ENCODE measurements around the gene KAT8.
"Not testable (repeated sequence)": the region's sequence is repeated elsewhere in the genome, so short reads cannot be mapped to it uniquely, and the experiment has no call there.

The KAT8 gene

DNA sequence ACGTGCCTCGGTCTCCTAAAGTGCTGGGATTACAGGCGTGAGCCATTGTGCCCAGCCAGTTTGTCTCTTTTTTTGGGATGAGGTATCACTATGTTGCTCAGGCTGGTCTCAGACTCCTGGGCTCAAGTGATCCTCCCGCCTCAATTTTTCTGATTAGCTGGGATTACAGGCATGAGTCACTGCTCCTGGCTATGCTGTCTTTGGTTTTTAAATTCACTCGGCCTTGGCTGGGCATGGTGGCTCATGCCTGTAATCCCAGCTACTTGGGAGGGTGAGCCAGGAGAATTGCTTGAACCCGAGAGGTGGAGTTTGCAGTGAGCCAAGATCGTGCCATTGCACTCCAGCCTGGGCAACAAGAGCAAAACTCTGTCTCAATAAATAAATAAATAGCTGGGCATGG, 27.0 kb downstream of the KAT8 start:
- not testable (repeated sequence) for H3K4me1 ChIP-seq (ENCODE audit: control insufficient read depth, insufficient read depth, low read length); H3K27ac ChIP-seq (ENCODE audit: extremely low read depth, low read depth, low read length); H3K9me3 ChIP-seq (ENCODE audit: control insufficient read depth, insufficient read depth, low read depth, low read length); H3K36me3 ChIP-seq (ENCODE audit: control insufficient read depth in 2 of 2, insufficient read depth in 1 of 2, low read length in 2 of 2); H3K4me3 ChIP-seq (ENCODE audit: low read depth, low read length)
- CTCF ChIA-PET = interaction anchor here (0.6 to 1.5 kb wide), 4 partner anchors 26 to 159 kb away, joined by 3 to 9 read pairs (median 3); partner anchors contain the start of genes HSD3B7, ZNF646 and ZNF668
- POLR2A ChIA-PET = interaction anchor here (4.8 kb wide), 1 partner anchor 27 kb away, joined by 104 read pairs; the partner anchor contains the start of gene KAT8

GRCh38 chr16:31145398-31145990, 28.0 kb downstream of the KAT8 start:
- Histone ChIP-seq H3K4me3 (ENCODE audit: low read depth, low read length) (no peak overlapping the region), H3K4me1 (ENCODE audit: control insufficient read depth, insufficient read depth, low read length) (no peaks in the 10 kb centered on the region; the same call in 1 of the 2 replicates), H3K36me3 (ENCODE audit: control insufficient read depth in 2 of 2, insufficient read depth in 1 of 2, low read length in 2 of 2) (no peaks in the 10 kb centered on the region), H3K9me3 (ENCODE audit: control insufficient read depth, insufficient read depth, low read depth, low read length) (no peaks in the 10 kb centered on the region), H3K27ac (ENCODE audit: extremely low read depth, low read depth, low read length) (no peak overlapping the region)
- ChIA-PET POLR2A (interaction anchor here (4.8 kb wide), 1 partner anchor 28 kb away, joined by 104 read pairs; the partner anchor contains the start of gene KAT8), CTCF (interaction anchor here (0.6 to 1.3 kb wide), 3 partner anchors 71 to 333 kb away, joined by 3 read pairs; partner anchors contain the start of genes HSD3B7, ZNF646 and ZNF668)
- TF ChIP-seq ZNF704 (tag by site-specific recombination; IDR thresholded peaks at IDR 0.05) (no peak), ZNF202 (tag by site-specific recombination; IDR thresholded peaks at IDR 0.05; ENCODE audit: borderline replicate concordance) (no peak), ZNF112 (tag by site-specific recombination; IDR thresholded peaks at IDR 0.05) (no peak), KLF10 (tag by site-specific recombination; IDR thresholded peaks at IDR 0.05) (no peak), TSHZ1 (tag by site-specific recombination; IDR thresholded peaks at IDR 0.05; ENCODE audit: borderline replicate concordance) (no peak), SP7 (tag by site-specific recombination; IDR thresholded peaks at IDR 0.05) (no peak), ZFP37 (tag by site-specific recombination; IDR thresholded peaks at IDR 0.05) (no peak), PRDM6 (tag by site-specific recombination; IDR thresholded peaks at IDR 0.05) (no peak), ZNF324 (tag by site-specific recombination; IDR thresholded peaks at IDR 0.05) (no peak), SETDB1 (IDR thresholded peaks at IDR 0.05; ENCODE audit: insufficient read length, low read length) (no peak), PRDM1 (tag by site-specific recombination; IDR thresholded peaks at IDR 0.05) (no peak), ZNF174 (tag by site-specific recombination; IDR thresholded peaks at IDR 0.05) (no peak), OSR2 (tag by site-specific recombination; IDR thresholded peaks at IDR 0.05) (no peak), ZNF214 (tag by site-specific recombination; IDR thresholded peaks at IDR 0.05; ENCODE audit: borderline replicate concordance) (no peak), ZNF76 (tag by site-specific recombination; IDR thresholded peaks at IDR 0.05; ENCODE audit: borderline replicate concordance, low read depth) (no peak), PRDM10 (tag by site-specific recombination; IDR thresholded peaks at IDR 0.05) (no peak), ZNF837 (tag by site-specific recombination; IDR thresholded peaks at IDR 0.05) (no peak), ZNF791 (tag by site-specific recombination; IDR thresholded peaks at IDR 0.05) (no peak), ZNF335 (tag by site-specific recombination; conservative IDR thresholded peaks at IDR 0.05) (no peak)
- TF ChIP-seq, protein P1, sequence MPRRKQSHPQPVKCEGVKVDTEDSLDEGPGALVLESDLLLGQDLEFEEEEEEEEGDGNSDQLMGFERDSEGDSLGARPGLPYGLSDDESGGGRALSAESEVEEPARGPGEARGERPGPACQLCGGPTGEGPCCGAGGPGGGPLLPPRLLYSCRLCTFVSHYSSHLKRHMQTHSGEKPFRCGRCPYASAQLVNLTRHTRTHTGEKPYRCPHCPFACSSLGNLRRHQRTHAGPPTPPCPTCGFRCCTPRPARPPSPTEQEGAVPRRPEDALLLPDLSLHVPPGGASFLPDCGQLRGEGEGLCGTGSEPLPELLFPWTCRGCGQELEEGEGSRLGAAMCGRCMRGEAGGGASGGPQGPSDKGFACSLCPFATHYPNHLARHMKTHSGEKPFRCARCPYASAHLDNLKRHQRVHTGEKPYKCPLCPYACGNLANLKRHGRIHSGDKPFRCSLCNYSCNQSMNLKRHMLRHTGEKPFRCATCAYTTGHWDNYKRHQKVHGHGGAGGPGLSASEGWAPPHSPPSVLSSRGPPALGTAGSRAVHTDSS (tag by site-specific recombination; IDR thresholded peaks at IDR 0.05) = no peak

All from HEK293 (cell line).